VCaP (cell line): Measurements from ENCODE around the gene C14orf119.

Experiments used
- H3K27ac ChIP-seq: fragments of 450-650 bp; 2 replicates; pipeline ENCODE4 v1.5.1; 2017
- TF ChIP-seq, protein P1 (sequence below): fragments of 450-650 bp; conservative IDR thresholded peaks from 2 replicates; pipeline ENCODE4 v1.5.1; 2017; ENCODE audit warnings: mild to moderate bottlenecking, moderate library complexity

The C14orf119 gene, protein sequence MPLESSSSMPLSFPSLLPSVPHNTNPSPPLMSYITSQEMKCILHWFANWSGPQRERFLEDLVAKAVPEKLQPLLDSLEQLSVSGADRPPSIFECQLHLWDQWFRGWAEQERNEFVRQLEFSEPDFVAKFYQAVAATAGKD

DNA sequence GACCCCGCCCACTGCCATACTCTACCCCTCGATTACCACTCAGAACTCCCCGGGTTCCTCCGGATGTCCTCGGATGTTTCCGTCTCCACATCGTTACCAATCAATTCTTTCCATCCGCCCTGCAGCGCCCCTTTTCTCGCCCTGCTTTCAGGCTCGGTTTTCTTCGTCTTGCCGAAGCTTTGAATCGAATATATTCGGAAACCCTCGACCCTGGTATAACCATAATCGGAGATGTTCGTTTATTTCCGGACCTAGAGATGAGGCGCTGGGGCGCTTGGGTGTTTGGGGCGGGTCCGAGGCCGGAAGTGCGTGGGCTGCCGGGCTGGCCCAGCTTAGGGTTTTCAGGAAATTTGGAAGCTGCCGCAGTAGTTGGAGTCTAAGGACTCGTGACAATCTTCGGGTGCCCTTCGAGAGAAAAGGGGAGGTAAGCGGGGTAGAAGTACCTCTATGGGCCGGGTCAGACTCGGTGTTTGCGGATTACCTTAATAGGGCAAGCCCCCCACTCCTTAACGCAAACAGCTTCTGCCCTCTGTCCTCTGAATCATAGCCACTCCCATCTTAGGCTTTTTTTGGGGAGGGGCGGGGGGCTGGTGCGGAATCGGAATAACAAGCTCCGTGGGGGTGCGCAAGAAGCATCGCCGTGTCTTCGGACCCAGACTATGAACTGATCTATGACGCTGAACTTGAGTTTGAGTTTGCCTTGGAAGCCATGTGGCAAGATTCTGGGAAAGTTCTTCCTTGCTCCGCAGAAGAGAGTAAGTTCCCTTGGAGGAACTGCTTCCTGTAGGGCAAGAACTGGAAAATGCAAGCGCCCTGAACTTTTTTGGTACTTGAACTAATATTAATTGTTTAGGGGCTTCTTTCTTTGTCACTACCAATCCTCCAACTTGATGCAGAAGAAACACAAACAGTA is at the start of gene C14orf119:
C14orf119 (plus strand) TSS at position 310 of the 913 bp plus-strand sequence. CDS start 2,154 bp downstream, outside the sequence.
- TF ChIP-seq, protein P1, sequence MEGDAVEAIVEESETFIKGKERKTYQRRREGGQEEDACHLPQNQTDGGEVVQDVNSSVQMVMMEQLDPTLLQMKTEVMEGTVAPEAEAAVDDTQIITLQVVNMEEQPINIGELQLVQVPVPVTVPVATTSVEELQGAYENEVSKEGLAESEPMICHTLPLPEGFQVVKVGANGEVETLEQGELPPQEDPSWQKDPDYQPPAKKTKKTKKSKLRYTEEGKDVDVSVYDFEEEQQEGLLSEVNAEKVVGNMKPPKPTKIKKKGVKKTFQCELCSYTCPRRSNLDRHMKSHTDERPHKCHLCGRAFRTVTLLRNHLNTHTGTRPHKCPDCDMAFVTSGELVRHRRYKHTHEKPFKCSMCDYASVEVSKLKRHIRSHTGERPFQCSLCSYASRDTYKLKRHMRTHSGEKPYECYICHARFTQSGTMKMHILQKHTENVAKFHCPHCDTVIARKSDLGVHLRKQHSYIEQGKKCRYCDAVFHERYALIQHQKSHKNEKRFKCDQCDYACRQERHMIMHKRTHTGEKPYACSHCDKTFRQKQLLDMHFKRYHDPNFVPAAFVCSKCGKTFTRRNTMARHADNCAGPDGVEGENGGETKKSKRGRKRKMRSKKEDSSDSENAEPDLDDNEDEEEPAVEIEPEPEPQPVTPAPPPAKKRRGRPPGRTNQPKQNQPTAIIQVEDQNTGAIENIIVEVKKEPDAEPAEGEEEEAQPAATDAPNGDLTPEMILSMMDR, result no peak
- H3K27ac ChIP-seq, result peak within 1 kb of the TSS; percentile 97

DNA sequence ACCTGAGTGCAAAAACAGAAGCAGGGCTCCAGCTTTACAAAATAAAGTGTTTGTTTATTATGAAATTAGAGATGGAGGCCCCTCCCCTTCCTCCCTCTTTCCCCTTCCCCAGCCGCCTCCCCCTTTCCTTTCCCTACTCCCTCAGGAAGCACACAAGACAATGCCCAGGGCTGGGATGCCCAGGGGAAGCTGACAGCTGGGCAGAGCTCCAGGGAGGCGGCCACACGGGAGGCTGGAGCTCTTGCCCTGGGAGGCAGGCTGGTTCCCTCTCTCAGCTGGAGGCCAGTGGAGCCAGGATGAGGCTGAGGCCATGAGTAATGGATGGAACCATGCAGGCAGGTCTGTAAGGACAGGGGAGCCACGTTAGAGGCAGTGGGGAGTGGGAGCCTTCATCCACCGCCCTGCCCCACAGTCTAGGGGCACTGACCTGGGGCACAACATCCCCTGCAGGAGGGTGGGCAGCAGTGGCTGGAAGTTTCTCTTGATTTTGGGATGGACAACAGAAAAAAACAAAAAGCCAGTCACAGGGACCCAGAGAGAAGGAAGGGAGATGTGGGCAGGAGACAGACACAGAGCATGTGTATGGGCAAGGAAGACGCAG is 48.2 kb upstream of the C14orf119 start:
- H3K27ac ChIP-seq, result no peak overlapping the region
- TF ChIP-seq, protein P1, result no peak

DNA sequence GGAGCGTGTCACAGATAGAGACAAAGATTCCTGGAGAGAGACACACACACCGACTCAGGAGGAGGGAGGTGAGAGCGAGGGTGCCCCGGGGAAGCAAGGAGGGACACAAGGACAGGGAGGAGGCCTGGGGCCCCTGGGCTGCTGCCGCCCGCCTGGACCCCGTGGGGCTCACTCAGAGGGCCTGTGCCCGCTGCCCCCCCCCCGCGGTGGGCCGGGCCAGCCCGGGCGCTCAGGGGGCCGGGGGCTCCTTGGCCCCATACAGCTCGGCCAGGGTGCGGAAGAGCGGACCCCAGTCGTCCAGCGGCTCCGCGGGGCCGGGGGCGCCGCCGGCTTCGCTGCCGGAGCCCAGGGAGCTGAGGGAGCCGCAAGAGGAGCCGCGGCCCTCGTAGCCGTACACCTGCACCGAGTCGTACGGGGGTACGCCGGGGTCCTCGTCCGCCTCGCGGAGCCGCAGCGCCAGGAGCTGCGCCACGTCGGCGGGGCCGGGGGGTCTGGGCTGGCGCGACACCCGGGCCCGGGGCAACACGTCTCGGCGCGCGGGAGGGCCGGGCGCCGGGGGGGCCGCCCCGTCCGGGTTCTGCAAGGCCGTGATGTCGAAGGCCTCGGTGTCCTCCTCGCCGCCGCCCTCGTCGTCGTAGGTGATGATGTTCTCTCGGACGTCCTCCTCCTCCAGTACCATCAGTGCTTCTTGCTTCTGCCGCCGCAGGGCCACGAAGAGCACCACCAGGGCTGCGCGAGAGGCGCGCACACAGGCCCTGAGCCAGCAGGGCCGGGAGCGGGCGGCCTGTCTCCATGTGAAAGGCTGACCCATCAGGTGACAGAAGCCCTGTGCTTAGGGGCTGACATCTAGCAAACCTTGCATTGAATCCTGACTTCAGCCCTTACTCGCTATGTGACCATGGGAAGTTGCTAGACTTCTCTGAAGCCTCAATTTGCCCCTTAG is 47.3 kb upstream of the C14orf119 start:
- no peak overlapping the region for H3K27ac ChIP-seq
- TF ChIP-seq, protein P1, result no peak

DNA sequence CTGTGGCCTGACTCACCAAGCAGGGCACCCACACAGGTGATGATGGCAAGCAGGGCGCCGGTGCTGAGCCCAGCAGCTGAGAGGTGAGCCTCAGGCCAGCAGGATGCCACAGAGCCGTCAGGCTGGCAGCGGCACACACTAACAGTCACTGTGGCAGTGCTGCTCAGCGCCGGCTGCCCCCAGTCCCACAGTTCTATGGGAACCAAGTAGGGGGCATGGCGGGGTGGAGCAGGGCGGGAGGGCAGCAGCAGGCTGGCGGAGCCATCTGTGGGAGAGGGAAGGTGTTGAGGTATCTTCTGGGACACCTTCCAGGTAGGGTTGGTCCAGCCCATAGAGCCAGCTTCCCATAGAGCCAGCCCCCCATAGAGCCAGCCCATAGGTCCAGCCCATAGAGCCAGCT is 46.3 kb upstream of the C14orf119 start:
- TF ChIP-seq, protein P1, result no peak

DNA sequence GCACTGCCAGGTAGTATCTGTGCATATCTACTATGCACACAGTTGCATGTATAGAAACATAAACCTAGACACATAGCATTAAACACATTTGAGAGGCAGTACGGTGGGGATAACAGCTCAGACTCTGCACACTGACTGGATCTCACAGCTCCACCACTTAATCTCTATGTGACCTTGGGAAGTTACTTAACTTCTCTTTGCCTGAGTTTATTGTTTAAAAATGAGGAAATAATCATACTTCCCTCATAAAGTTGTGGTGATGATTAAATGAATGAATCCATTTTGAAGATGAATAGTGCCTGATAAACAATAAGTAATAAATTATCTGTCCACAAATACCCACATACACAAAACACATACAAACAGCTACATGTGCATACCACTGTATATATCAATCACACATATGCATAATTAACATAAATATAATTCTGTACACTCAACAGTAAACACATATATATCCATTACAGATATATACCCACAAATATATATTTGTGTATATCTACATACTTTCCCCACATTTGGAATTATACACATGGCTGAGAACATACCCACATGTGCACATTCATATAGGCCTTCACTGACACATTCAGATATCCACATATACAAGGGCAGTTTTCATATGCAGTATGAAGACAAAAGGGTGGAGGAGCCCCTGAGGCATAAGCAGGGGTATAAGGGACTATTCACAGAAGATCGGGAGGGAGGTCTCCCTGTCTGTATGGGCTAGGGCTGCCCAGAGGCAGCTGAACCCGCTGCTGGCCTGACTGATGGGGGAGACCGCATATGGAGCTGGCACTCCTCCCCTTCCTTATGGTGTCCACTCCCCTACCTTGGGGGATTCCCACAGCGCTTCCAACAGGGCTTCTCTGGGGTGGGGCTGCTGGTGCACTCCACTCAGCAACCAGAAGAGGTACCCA is 43.9 kb upstream of the C14orf119 start:
- TF ChIP-seq, protein P1, result no peak
- H3K27ac ChIP-seq, result no peak overlapping the region

More for the DNA sequence above, 46.3 kb upstream of the C14orf119 start:
- no peak overlapping the region for H3K27ac ChIP-seq

DNA sequence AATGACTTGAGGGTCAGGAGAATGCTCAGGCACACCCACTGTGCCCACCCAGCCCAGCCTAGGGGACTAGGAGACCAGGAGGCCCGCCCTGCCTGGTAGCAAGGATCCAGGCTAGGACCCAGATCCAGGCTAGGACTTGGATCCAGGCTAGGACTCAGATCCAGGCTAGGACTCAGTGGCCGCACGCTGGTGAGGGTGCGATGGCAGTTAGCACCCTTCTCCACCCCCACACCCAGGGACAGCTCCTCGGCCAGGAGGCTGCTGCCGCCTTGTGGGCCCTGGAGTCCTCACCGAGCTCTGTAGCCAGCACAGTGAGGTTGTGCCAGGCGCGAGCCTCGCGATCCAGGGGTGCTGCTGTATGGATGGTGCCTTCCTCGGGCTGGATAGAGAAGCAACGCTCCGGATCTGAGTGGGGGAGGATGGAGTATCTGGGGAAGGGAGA is 43.1 kb upstream of the C14orf119 start:
- no peak overlapping the region for H3K27ac ChIP-seq
- TF ChIP-seq, protein P1, result no peak
